RWPE2 (cell line): Measurements from ENCODE around the gene BRF1.

Experiments
- ATAC-seq: fragments of 200-7000 bp; cut with Tn5 transposase; 3 replicates; pipeline ENCODE4 v1.9.1; 2021; ENCODE audit warnings: low read depth
- DNase-seq: peaks from one replicate; pipeline ENCODE4 v3.0.0-alpha.2; 2020; ENCODE audit warnings: low spot score
- H3K27ac ChIP-seq: fragments of 450-650 bp; 2 replicates; pipeline ENCODE4 v1.5.1; 2017; ENCODE audit warnings: mild to moderate bottlenecking; ENCODE audit not compliant: poor library complexity, severe bottlenecking
- H3K27me3 ChIP-seq: fragments of 250-450 bp; sonication (Bioruptor Pico); 2 replicates; pipeline ENCODE4 v1.5.1; 2021; ENCODE audit warnings: mild to moderate bottlenecking, moderate library complexity; ENCODE audit not compliant: insufficient read depth, poor library complexity, severe bottlenecking
- H3K36me3 ChIP-seq: fragments of 250-450 bp; sonication (Bioruptor Pico); 2 replicates; pipeline ENCODE4 v1.5.1; 2020; ENCODE audit warnings: low read depth, mild to moderate bottlenecking, moderate library complexity
- H3K4me1 ChIP-seq: fragments of 250-450 bp; sonication (Bioruptor Pico); 2 replicates; pipeline ENCODE4 v1.5.1; 2021; ENCODE audit warnings: mild to moderate bottlenecking, moderate library complexity; ENCODE audit not compliant: insufficient read depth, poor library complexity, severe bottlenecking
- H3K4me3 ChIP-seq: fragments of 250-450 bp; sonication (Bioruptor Pico); 2 replicates; pipeline ENCODE4 v1.5.1; 2021; ENCODE audit warnings: mild to moderate bottlenecking, moderate library complexity; ENCODE audit not compliant: severe bottlenecking
- H3K9me3 ChIP-seq: fragments of 250-450 bp; sonication (Bioruptor Pico); 2 replicates; pipeline ENCODE4 v1.5.1; 2021; ENCODE audit warnings: mild to moderate bottlenecking, moderate library complexity; ENCODE audit not compliant: severe bottlenecking
- CTCF ChIP-seq: fragments of 450-650 bp; IDR thresholded peaks from one replicate; pipeline ENCODE4 v1.5.1; 2017; ENCODE audit warnings: mild to moderate bottlenecking, moderate library complexity; ENCODE audit not compliant: poor library complexity, severe bottlenecking

Gene BRF1

GRCh38 chr14:105209646-105210045 is 91.2 kb downstream of the BRF1 start:
- DNase-seq (no peak), ATAC-seq (no peak)
- H3K4me1 ChIP-seq: peaks cover 4% of the 10 kb centered on the region
- TF ChIP-seq CTCF: no peak
- 0 out of 2 replicates have a peak, but pooled peaks cover 3% of the 10 kb centered on the region for H3K36me3 ChIP-seq
- H3K9me3 ChIP-seq: no peaks in the 10 kb centered on the region
- no peaks in the 10 kb centered on the region for H3K27me3 ChIP-seq
- no peak overlapping the region for H3K4me3 ChIP-seq
- no peak overlapping the region for H3K27ac ChIP-seq

- TF ChIP-seq CTCF: no peak
- Histone ChIP-seq H3K9me3 (no peaks in the 10 kb centered on the region), H3K27ac (no peak overlapping the region), H3K4me1 (peaks cover 9% of the 10 kb centered on the region), H3K36me3 (0 out of 2 replicates have a peak, but pooled peaks cover 3% of the 10 kb centered on the region), H3K4me3 (no peak overlapping the region), H3K27me3 (no peaks in the 10 kb centered on the region)
- ATAC-seq (no peak), DNase-seq (no peak)
Measured at GRCh38 chr14:105209091-105209490, 91.7 kb downstream of the BRF1 start.

GRCh38 chr14:105208738-105209075 is 92.1 kb downstream of the BRF1 start:
- Histone ChIP-seq H3K27ac (no peak overlapping the region), H3K27me3 (no peaks in the 10 kb centered on the region), H3K36me3 (no peaks in the 10 kb centered on the region), H3K4me3 (no peak overlapping the region), H3K4me1 (peaks cover 9% of the 10 kb centered on the region), H3K9me3 (no peaks in the 10 kb centered on the region)
- DNase-seq: no peak
- ATAC-seq: no peak
- TF ChIP-seq CTCF: no peak

GRCh38 chr14:105207996-105208737 is 92.6 kb downstream of the BRF1 start:
- H3K27me3 ChIP-seq: no peaks in the 10 kb centered on the region
- H3K9me3 ChIP-seq: no peaks in the 10 kb centered on the region
- ATAC-seq: no peak
- no peak overlapping the region for H3K27ac ChIP-seq
- TF ChIP-seq CTCF: no peak
- no peak for DNase-seq
- no peak overlapping the region for H3K4me3 ChIP-seq
- H3K36me3 ChIP-seq: no peaks in the 10 kb centered on the region
- H3K4me1 ChIP-seq: peaks cover 9% of the 10 kb centered on the region

- Histone ChIP-seq H3K9me3 (no peaks in the 10 kb centered on the region), H3K36me3 (no peaks in the 10 kb centered on the region), H3K4me3 (no peak overlapping the region), H3K27me3 (no peaks in the 10 kb centered on the region), H3K27ac (no peak overlapping the region), H3K4me1 (peaks cover 9% of the 10 kb centered on the region)
- TF ChIP-seq CTCF: no peak
- DNase-seq (no peak), ATAC-seq (no peak; the same call in 2 of the 3 replicates)
Measured at GRCh38 chr14:105207460-105207901, 93.3 kb downstream of the BRF1 start.
